Lower lobe of right lung (tissue), 2 donors: ENCODE data around the gene CTF1. TPM values are rescaled to one million over a fixed set of nuclear protein-coding genes. Genes with fewer than 3 reads are reported as not detected.
"Not testable (repeated sequence)": the region's sequence is repeated elsewhere in the genome, so short reads cannot be mapped to it uniquely, and the experiment has no call there.

ENCODE experiments used
- ATAC-seq, 2 donors: fragments of 200-7000 bp; cut with Tn5 transposase; one replicate each; pipeline ENCODE4 v1.9.1; 2020 to 2022; ENCODE audit warnings: mild to moderate bottlenecking in 2 of 2, moderate library complexity in 2 of 2
- DNase-seq: peaks from one replicate; pipeline ENCODE4 v3.0.0-alpha.2; 2020
- H3K27ac ChIP-seq: fragments of 200-600 bp; one replicate; pipeline ENCODE4 v1.8.0; 2022
- H3K27me3 ChIP-seq: fragments of 200-600 bp; one replicate; pipeline ENCODE4 v1.8.0; 2022; ENCODE audit warnings: low read depth
- H3K36me3 ChIP-seq: fragments of 200-600 bp; one replicate; pipeline ENCODE4 v1.8.0; 2022; ENCODE audit warnings: mild to moderate bottlenecking
- H3K4me1 ChIP-seq: fragments of 200-600 bp; one replicate; pipeline ENCODE4 v1.8.0; 2022
- H3K4me3 ChIP-seq: fragments of 200-600 bp; one replicate; pipeline ENCODE4 v1.8.0; 2022; ENCODE audit warnings: mild to moderate bottlenecking
- H3K9me3 ChIP-seq: fragments of 200-600 bp; one replicate; pipeline ENCODE4 v1.8.0; 2022
- intact Hi-C: fragments of 100-400 bp; cut with DNase I; formaldehyde crosslinking; loops from one replicate; pipeline ENCODE4 v1.11.0; 2022
- total RNA-seq: library from RNA; stranded (reverse); fragmentation: NEBNext Ultra II Directional; extraction: Animal tissue kit (Norgen Biotek cat#: 25700); gene quantifications from one replicate; pipeline ENCODE4 v1.2.1, GENCODE V29; 2021
- TF ChIP-seq, protein P1 (sequence below): fragments of 200-600 bp; IDR thresholded peaks from one replicate; pipeline ENCODE4 v1.8.0; 2022; ENCODE audit warnings: antibody characterized with exemption, mild to moderate bottlenecking
- donor health status: DM: no; HTN: yes; CAD: no; lungs with severe emphysema.

CTF1 gene
- total RNA-seq, 1 donor from 2014 or later: 10.3 TPM

DNA sequence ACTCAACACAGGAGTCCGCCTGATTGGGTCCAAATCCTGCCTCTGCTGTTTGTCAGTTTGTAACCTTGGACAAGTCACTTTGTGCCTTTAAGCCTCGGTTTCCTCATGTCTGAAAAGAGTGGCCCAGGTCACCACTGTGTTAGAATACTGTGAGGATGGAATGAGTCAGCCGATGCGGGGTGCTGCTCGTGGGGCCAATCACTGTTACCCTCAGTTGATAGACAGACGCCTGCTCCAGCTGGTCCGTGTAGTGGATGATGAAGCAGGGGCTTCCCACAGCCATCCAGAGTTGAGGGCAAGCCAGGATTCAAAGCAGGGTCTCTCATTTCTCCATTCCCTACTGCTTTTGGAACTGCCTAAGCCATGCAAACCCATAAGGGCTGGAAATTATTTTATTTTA is 32.8 kb downstream of the CTF1 start:
- TF ChIP-seq, protein P1, sequence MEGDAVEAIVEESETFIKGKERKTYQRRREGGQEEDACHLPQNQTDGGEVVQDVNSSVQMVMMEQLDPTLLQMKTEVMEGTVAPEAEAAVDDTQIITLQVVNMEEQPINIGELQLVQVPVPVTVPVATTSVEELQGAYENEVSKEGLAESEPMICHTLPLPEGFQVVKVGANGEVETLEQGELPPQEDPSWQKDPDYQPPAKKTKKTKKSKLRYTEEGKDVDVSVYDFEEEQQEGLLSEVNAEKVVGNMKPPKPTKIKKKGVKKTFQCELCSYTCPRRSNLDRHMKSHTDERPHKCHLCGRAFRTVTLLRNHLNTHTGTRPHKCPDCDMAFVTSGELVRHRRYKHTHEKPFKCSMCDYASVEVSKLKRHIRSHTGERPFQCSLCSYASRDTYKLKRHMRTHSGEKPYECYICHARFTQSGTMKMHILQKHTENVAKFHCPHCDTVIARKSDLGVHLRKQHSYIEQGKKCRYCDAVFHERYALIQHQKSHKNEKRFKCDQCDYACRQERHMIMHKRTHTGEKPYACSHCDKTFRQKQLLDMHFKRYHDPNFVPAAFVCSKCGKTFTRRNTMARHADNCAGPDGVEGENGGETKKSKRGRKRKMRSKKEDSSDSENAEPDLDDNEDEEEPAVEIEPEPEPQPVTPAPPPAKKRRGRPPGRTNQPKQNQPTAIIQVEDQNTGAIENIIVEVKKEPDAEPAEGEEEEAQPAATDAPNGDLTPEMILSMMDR: no peak
- peaks cover 3% of the 10 kb centered on the region for H3K4me1 ChIP-seq
- intact Hi-C loops: no loop called here
- no peaks in the 10 kb centered on the region for H3K9me3 ChIP-seq
- H3K27me3 ChIP-seq: no peaks in the 10 kb centered on the region
- H3K4me3 ChIP-seq: no peak overlapping the region
- ATAC-seq: no peak
- H3K27ac ChIP-seq: no peak overlapping the region
- DNase-seq: no peak
- peaks cover 40% of the 10 kb centered on the region for H3K36me3 ChIP-seq

DNA sequence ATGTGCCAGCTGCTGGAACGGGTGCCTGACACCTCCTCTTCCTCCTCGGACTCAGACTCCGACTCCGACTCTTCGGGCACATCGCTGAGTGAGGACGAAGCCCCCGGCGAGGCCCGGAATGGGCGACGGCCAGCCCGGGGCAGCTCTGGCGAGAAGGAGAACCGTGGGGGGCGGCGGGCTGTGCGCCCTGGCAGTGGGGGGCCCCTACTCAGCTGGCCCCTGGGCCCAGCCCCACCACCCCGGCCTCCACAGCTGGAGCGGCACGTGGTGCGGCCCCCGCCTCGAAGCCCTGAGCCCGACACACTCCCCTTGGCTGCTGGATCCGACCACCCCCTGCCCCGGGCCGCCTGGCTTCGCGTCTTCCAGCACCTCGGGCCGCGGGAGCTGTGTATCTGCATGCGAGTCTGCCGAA is 33.8 kb downstream of the CTF1 start:
- no peaks in the 10 kb centered on the region for H3K9me3 ChIP-seq
- intact Hi-C loops: no loop called here
- no peaks in the 10 kb centered on the region for H3K4me1 ChIP-seq
- no peak for DNase-seq
- TF ChIP-seq, protein P1: no peak
- no peaks in the 10 kb centered on the region for H3K27me3 ChIP-seq
- H3K27ac ChIP-seq: no peak overlapping the region
- no peak for ATAC-seq
- H3K4me3 ChIP-seq: no peak overlapping the region
- peaks cover 40% of the 10 kb centered on the region for H3K36me3 ChIP-seq

DNA sequence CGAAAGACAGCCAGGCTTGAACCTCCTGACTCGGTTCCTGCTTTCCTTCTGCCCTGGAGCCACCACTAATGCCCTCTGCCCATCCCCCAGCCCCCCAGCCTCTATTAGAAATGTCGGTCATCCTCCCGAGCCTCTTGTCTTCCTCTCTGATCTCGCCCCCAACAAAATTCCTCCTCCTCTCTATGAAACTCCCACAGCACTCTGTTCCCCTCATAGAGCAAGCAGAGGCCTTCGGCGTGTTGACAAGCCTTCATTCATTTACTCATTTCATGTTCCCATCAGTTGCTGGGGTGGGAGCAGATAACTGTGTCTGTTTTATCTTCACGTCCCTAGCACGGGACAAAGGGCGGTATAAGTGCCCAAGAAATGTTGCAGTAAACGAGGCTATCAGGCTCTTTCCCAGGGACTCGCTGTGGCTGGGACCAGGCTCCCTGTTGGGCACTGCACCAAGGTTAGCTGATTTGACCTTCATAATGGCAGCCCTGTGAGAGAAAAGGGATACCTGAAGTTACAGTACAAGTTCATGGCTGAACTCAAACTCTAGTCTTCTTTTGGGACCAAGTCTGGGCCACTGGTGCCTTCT is 34.7 kb downstream of the CTF1 start:
- Histone ChIP-seq H3K4me1 (no peaks in the 10 kb centered on the region), H3K27ac (no peak overlapping the region), H3K36me3 (peaks cover 40% of the 10 kb centered on the region), H3K9me3 (no peaks in the 10 kb centered on the region), H3K4me3 (no peak overlapping the region), H3K27me3 (no peaks in the 10 kb centered on the region)
- TF ChIP-seq, protein P1: no peak
- intact Hi-C loops: no loop called here
- no peak for ATAC-seq
- DNase-seq: no peak

DNA sequence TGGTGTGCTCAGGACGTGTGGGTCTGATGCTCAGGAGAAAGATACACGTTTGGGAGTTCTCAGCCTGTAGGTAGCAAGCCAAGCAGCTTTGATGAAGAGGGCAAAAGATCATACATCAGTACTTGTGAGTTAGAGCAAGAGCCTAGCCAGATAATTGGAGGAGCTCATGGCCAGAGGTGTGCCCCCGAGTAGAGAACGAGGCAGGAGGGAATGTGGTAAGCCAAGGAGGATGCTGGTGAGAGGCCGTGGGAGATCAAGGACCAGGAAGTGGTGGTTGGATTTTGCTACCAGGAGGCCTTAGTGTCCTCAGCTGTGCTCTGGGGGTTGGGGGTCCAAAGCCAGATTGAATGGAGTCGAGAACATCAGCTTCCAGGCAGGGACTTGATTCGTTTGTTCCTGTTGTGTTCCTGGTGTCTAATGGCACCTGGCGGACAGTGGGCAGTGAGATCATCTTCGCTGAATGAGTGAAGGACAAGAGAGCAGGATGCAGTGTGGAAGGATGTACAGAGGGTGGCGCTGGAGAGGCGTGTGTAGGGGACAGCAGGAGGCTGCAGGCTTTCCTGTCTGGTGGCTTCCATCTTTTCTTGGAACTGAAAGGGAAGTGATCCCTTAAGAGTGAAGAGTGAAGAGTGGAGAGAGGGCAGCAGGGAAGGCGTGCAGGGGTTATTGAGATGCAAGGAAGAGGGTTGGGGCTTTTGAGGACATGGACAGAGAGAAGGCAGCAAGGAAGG is 38.6 kb downstream of the CTF1 start:
- Histone ChIP-seq H3K36me3 (peaks cover 41% of the 10 kb centered on the region), H3K9me3 (no peaks in the 10 kb centered on the region), H3K27ac (no peak overlapping the region), H3K4me1 (no peaks in the 10 kb centered on the region), H3K4me3 (no peak overlapping the region), H3K27me3 (no peaks in the 10 kb centered on the region)
- intact Hi-C loops: no loop called here
- TF ChIP-seq, protein P1: peak; percentile 52
- peak; percentile 69 for DNase-seq
- peak; percentile 60 to 82 for ATAC-seq

DNA sequence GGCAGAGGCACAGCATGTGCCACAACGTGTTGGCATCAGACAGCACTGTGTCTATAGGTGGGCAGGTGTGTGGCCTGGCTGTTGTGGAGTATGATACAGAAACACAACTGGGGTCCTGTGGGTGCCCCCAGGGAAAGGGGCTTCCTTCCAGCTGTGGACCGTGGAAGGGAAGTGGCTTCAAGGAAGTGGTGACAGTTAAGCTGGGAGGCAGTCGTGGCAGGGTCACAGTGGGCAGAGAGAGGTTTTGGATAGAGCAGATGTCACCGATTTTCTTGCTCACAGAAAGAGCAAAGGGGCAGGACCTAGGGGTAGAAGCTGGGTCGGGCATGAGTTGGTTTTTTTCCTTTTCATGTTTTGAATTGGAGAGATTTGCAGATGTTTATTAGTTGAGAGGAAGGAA is 41.3 kb downstream of the CTF1 start:
- H3K9me3 ChIP-seq: no peaks in the 10 kb centered on the region
- peaks cover 21% of the 10 kb centered on the region for H3K36me3 ChIP-seq
- peaks cover 12% of the 10 kb centered on the region for H3K4me1 ChIP-seq
- no peak for ATAC-seq
- H3K27me3 ChIP-seq: no peaks in the 10 kb centered on the region
- no peak for DNase-seq
- H3K27ac ChIP-seq: no peak overlapping the region
- TF ChIP-seq, protein P1: no peak
- no peak overlapping the region for H3K4me3 ChIP-seq
- intact Hi-C loops: no loop called here

DNA sequence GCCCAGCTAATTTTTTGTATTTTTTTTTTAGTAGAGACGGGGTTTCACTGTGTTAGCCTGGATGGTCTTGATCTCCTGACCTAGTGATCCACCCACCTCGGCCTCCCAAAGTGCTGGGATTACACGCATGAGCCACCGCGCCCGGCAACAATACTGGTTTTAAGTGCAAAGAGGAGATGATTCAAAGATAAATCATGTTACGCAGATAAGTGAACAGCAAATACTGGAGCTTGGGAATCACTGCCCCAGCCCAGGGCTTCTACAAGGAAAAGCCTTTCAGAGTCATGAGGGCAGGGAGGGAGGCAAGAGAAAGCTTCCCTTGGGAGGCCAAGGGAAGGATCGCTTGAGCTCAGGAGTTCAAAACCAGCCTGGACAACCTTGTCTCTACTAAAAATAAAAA is 43.2 kb downstream of the CTF1 start:
- not testable (repeated sequence) for ATAC-seq
- H3K36me3 ChIP-seq: peaks cover 25% of the 10 kb centered on the region

More for the DNA sequence above, 43.2 kb downstream of the CTF1 start:
- H3K27ac ChIP-seq, H3K4me3 ChIP-seq, H3K27me3 ChIP-seq, intact Hi-C loops, H3K9me3 ChIP-seq, DNase-seq: not testable (repeated sequence)
- H3K4me1 ChIP-seq: peaks cover 12% of the 10 kb centered on the region
